Activated T-helper 2 cell treated with anti-CD3 and anti-CD28 coated beads, Interferon-gamma antibody, Interleukin-2, Interleukin-4, amounts not matched to agents 10 μg/mL and 5 μg/mL and 100 μg/mL, durations not matched to agents 14 hours and 24 hours and 36 hours (primary cell): Measurements from ENCODE around the gene SMLR1. TPM values are rescaled to one million over a fixed set of nuclear protein-coding genes. Genes with fewer than 3 reads are reported as not detected.

Experiments used
- DNase-seq: peaks from one replicate; pipeline ENCODE4 v3.0.0; 2021; ENCODE audit warnings: low spot score
- H3K27ac Mint-ChIP-seq: one replicate; pipeline ENCODE4 v1.8.0; 2021; ENCODE audit warnings: mixed read lengths
- H3K27me3 Mint-ChIP-seq: one replicate; pipeline ENCODE4 v1.8.0; 2021; ENCODE audit warnings: low read depth, mixed read lengths
- H3K36me3 Mint-ChIP-seq: one replicate; pipeline ENCODE4 v1.8.0; 2021; ENCODE audit warnings: low read depth, mixed read lengths
- H3K4me1 Mint-ChIP-seq: one replicate; pipeline ENCODE4 v1.8.0; 2021; ENCODE audit warnings: low read depth, mixed read lengths
- H3K4me3 Mint-ChIP-seq: one replicate; pipeline ENCODE4 v1.8.0; 2021; ENCODE audit warnings: low read depth, mild to moderate bottlenecking, moderate library complexity, mixed read lengths
- H3K9me3 Mint-ChIP-seq: one replicate; pipeline ENCODE4 v1.8.0; 2021; ENCODE audit warnings: mixed read lengths
- intact Hi-C: fragments of 100-400 bp; cut with micrococcal nuclease; formaldehyde crosslinking; loops from one replicate; pipeline ENCODE4 v1.15.1; 2023
- total RNA-seq: library from RNA; stranded (reverse); gene quantifications from 2 replicates; pipeline ENCODE4 v1.2.3, GENCODE V29; 2022

The SMLR1 gene
- total RNA-seq: not detected in 2 replicates

DNA sequence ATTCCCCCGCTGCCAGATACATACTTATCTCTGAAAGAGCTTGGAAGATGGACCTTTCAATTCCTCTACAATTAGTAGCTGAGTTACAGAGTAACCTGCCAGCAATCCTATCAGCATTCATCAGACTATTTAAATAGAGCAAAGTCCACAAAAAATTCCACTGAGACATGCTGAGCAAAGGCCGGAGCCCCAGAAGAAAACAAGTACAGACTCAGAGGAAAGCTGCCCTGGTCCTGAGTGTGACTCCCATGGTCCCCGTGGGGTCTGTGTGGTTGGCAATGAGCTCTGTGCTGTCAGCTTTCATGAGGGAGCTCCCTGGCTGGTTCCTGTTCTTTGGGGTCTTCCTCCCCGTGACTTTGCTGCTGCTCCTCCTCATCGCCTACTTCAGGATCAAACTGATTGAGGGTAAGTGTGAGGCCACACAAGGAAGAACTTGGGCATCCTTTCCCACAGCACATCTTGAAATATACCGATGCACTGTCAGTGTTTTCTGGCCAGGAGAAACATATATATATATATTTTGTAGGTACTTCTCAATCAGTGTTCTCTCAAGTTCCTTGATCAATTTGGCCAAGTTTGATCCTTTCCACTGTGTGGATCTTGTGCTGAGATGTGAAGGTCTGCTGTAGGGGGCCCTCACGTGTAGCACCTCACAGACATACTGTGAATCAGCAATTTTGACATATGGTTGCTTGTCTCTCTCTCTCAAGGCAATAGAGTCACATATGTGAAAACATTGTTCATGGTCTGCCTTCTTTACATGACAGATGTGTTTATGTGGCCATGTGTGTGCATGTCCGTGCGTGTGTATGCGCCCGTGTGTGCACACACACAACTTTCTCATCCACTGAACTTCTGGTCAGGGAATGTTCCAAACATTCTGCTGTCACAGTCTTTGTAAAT lies at the start of gene SMLR1:
Gene SMLR1, plus strand, starts transcription at position 160 of the 903 bp plus-strand sequence. Its CDS starts 8 bp downstream, at position 168.
- Mint-ChIP-seq H3K27ac (no peak within 1 kb of the TSS), H3K4me1 (no peaks in the 10 kb centered on the region), H3K36me3 (no peaks in the 10 kb centered on the region), H3K27me3 (peaks cover 8% of the 10 kb centered on the region), H3K9me3 (no peaks in the 10 kb centered on the region), H3K4me3 (no peak within 1 kb of the TSS)
- no peak for DNase-seq
- intact Hi-C loops: no loop called here

DNA sequence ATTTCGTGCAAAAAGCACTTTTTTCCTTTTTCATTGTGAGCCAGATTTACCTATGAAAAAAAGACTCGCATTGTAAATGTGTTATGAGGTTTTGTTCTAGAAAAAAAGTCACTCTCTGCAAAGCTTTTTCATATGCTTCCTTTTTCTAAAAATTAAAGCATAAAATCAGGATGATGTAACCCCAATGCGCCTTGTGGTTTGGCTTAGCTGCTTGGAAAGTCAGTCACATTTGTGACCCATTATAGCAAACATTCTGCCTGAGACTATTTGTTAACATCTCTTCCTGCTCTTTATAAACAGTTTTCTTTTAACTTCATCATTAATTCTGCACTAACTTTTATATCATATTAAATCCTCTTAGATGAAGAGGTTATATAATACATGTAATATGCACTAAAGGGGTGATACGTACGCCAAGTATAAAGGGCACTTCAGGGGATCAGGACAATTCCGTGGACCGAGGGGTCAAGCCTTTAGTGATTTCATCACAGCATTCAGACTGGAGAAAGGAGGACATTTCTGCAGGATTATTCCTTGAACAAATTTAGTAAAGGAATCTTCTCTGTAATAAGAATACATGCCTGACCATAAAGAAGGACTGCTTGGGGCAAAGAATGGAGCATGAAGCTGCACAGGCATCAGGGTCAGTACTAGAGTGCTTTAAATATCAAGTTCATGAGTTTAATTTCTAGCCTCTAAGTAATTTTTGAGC lies 48.1 kb upstream of the SMLR1 start:
- no peak for DNase-seq
- peaks cover 12% of the 10 kb centered on the region for H3K9me3 Mint-ChIP-seq
- no peaks in the 10 kb centered on the region for H3K27me3 Mint-ChIP-seq
- peaks cover 34% of the 10 kb centered on the region for H3K4me1 Mint-ChIP-seq
- H3K36me3 Mint-ChIP-seq: no peaks in the 10 kb centered on the region
- no peak overlapping the region for H3K4me3 Mint-ChIP-seq
- H3K27ac Mint-ChIP-seq: no peak overlapping the region
- intact Hi-C loops: no loop called here

DNA sequence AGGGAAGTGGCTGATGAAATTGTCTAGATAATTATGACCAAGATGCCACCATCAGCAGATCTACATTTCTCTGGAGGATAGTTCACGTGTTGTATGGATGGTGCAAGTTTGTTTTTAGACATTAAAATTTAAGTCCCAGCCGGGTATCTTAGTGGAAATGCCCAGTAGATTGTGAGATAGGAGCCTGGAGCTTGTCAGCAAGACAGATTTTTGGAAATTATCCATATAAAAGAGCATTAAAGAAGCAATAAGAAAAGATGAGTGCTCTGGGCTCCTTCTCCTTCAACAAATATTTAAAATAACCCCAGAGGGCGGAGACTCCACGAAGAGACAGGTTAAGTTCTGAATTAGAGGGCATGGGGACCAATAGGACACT lies 47.6 kb upstream of the SMLR1 start:
- Mint-ChIP-seq H3K4me1 (peaks cover 34% of the 10 kb centered on the region), H3K4me3 (no peak overlapping the region), H3K9me3 (peaks cover 12% of the 10 kb centered on the region), H3K36me3 (no peaks in the 10 kb centered on the region), H3K27me3 (no peaks in the 10 kb centered on the region), H3K27ac (no peak overlapping the region)
- DNase-seq: no peak
- intact Hi-C loops: no loop called here

DNA sequence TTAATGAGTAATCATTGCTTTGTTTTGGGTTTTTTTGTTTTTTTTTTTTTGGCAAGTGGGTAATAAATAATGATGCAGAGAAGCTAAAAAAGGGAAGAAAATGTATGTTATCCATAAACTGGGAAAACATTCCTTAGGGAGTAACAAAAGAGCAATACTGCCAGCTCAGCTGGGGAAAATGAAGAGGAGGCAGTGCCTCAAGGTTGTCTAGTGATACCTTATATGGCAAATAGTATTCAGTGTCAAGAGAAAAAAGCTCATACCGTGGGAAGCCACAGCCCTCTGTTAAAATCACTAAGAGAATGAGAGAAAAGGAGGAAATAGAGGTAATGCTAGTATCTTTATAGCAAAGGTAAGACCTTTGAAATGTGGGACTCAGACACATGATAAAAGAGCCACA lies 47.1 kb upstream of the SMLR1 start:
- Mint-ChIP-seq H3K4me1 (peaks cover 34% of the 10 kb centered on the region), H3K36me3 (no peaks in the 10 kb centered on the region), H3K27ac (no peak overlapping the region), H3K4me3 (no peak overlapping the region), H3K27me3 (no peaks in the 10 kb centered on the region), H3K9me3 (peaks cover 12% of the 10 kb centered on the region)
- no peak for DNase-seq
- intact Hi-C loops: no loop called here

DNA sequence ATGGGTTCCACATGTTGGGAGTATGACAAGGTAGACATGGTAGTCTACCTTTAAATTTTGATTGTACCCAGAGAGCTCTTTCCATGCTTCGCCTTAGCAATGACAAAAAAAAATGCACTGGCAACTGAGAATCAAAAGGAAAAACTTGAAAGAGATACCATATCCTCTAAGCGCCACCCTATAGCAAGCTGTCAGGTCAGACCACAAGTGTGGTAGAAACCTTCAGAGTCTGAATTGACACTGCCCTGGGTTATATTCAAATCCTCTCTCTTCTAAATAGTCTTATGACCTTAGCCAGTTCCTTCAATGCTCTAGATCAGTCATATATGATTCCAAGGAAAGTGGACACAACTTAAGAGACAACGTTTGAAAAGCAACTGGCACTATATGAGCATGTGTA lies 45.6 kb upstream of the SMLR1 start:
- no peak for DNase-seq
- Mint-ChIP-seq H3K4me3 (no peak overlapping the region), H3K27me3 (no peaks in the 10 kb centered on the region), H3K4me1 (peaks cover 29% of the 10 kb centered on the region), H3K36me3 (no peaks in the 10 kb centered on the region), H3K27ac (no peak overlapping the region), H3K9me3 (peaks cover 15% of the 10 kb centered on the region)
- intact Hi-C loops: no loop called here

DNA sequence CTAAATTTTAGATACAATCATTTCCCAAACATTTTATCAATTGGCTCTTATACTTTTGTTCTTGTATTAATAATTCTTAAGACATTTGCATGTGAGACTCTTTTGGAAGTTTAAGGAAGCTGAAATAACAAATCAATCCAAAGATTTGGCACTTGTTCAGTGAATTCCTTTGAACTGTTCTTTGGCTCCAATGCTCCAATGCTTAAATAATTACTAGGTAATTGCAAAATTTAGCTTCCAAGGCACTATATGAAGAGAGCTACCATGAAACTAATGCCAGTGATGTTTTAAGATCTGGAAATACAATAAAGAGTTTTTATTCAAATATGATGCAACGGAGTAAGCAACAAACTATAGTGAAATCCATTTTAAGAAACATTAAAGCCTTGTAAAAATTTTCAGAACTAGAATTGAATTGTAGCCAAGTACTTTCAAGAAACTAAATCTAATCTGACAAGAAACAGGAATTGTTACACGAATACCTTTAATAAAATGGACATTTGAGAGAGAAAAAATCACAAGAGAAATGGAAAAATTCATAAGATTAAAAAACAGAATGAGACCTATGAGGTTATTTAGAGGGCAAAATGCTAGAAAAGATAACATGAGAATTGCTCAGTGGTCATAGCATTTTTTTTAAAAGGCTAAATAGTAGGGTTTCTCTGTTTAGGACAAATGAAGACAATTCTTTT lies 43.6 kb upstream of the SMLR1 start:
- Mint-ChIP-seq H3K4me3 (no peak overlapping the region), H3K27ac (no peak overlapping the region), H3K36me3 (no peaks in the 10 kb centered on the region), H3K4me1 (peaks cover 21% of the 10 kb centered on the region), H3K27me3 (no peaks in the 10 kb centered on the region), H3K9me3 (peaks cover 15% of the 10 kb centered on the region)
- intact Hi-C loops: no loop called here
- no peak for DNase-seq

DNA sequence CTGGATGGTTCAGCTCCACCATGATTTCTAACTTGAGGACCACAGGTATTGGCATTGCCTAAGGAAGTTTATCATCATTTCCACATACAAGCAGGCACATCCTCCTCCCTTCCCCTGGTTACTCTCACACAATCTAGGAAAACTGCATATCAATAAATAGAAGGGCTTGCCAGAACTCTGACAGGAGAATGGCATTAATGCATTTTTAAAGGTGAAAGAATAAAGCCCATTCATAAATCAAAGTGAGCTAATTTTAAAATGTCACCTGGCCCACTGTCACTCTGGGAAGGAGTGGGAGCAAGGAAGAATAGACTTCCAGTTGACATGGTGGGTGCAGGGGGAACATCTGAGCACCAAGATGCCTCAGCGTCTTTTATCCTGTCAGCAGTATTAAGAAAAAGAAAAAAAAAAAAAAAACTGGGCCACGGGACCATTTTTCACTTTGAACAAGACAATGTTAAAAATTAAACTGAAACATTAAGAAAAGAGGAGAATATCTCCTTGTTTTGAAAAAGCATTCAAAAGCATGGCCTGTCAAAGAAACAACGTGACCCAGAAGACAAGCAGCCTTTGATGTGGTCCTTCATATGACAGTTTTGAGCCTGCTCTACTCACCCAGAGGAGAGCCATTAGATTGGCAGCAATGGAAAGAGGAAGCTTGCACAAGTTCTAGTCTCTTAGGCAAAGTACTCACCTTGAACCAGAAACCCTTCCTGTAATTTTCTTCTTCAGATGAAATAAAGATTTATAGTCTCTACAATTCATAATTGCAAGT lies 39.3 kb upstream of the SMLR1 start:
- DNase-seq: no peak
- Mint-ChIP-seq H3K27ac (no peak overlapping the region), H3K4me1 (no peaks in the 10 kb centered on the region), H3K27me3 (no peaks in the 10 kb centered on the region), H3K9me3 (peaks cover 3% of the 10 kb centered on the region), H3K36me3 (no peaks in the 10 kb centered on the region), H3K4me3 (no peak overlapping the region)
- intact Hi-C loops: no loop called here

DNA sequence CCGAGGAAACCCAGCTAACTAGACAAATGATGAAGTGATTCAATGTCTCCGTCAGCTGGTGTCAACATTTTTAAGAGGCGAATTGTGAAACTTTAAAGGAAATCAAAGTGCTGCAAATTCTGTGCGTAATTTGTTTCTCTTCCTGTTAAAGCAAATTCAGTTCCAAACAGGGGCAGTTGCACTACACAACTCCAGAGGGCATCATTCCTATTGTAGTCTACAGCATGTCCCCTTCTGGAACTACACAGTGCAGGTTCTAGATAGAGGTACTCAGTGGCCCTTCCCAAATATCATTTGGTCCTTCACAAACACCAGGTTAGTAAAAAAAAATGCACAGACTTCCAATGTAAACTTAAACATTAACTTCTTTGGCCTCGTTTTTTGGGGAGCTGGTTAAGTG lies 38.3 kb upstream of the SMLR1 start:
- DNase-seq: no peak
- no peak overlapping the region for H3K4me3 Mint-ChIP-seq
- intact Hi-C loops: no loop called here
- H3K9me3 Mint-ChIP-seq: peaks cover 3% of the 10 kb centered on the region
- no peak overlapping the region for H3K27ac Mint-ChIP-seq
- H3K36me3 Mint-ChIP-seq: no peaks in the 10 kb centered on the region
- H3K4me1 Mint-ChIP-seq: no peaks in the 10 kb centered on the region
- H3K27me3 Mint-ChIP-seq: no peaks in the 10 kb centered on the region

DNA sequence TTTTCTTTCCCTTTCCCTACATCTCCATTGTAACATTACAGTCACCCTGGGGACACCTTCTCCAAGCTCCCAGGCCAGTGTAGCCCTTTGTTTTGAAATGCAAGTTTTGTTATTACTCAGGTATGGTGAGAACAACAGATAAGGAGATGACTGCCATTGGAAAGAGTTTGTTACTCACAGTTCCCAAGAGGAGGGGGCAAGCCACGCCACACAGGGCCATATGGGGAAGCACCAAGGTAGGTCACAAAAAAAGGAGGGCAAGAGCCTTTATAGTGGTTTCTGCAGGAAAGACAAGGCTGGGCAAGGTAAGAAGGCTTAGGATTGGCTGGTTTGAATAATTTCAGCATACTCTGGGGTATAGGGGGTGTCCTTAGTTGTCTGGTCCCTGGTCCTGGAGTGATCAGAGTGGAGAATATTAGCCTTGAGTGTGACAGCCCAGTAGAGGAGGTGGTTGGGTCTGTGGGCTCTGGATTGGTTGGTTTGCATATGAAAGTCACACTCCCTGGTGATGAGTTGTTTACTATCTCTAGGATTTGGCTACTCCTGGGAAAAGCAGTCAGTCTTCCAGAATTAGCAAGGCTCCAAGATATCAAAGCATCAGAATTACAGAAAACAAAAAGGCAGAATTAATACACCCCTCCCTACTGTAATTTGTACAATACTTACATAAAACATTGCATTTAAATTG lies 33.1 kb upstream of the SMLR1 start:
- Mint-ChIP-seq H3K27ac (no peak overlapping the region), H3K4me3 (no peak overlapping the region), H3K36me3 (no peaks in the 10 kb centered on the region), H3K4me1 (no peaks in the 10 kb centered on the region), H3K27me3 (no peaks in the 10 kb centered on the region), H3K9me3 (no peaks in the 10 kb centered on the region)
- intact Hi-C loops: no loop called here
- DNase-seq: no peak

DNA sequence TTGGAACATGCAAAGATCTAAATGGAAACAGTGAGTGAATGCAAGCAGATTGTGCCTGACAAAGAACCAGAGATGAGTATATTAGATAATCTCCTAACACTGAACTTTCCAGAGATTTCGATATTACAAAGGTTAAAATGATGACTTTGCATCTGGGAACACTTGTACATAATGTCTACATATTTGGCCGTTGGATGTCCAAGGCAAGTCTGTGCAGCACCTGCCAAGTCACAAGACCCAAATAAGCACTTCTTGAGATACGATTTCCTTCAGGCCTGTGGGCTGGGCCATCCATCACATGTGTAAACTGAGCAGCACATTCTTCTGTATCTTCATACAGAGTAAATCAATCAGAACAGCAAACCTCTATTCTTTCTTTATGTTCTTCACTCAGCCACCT lies 32.5 kb upstream of the SMLR1 start:
- H3K4me1 Mint-ChIP-seq: no peaks in the 10 kb centered on the region
- no peaks in the 10 kb centered on the region for H3K36me3 Mint-ChIP-seq
- DNase-seq: no peak
- H3K9me3 Mint-ChIP-seq: no peaks in the 10 kb centered on the region
- H3K27ac Mint-ChIP-seq: no peak overlapping the region
- no peaks in the 10 kb centered on the region for H3K27me3 Mint-ChIP-seq
- no peak overlapping the region for H3K4me3 Mint-ChIP-seq
- intact Hi-C loops: no loop called here

DNA sequence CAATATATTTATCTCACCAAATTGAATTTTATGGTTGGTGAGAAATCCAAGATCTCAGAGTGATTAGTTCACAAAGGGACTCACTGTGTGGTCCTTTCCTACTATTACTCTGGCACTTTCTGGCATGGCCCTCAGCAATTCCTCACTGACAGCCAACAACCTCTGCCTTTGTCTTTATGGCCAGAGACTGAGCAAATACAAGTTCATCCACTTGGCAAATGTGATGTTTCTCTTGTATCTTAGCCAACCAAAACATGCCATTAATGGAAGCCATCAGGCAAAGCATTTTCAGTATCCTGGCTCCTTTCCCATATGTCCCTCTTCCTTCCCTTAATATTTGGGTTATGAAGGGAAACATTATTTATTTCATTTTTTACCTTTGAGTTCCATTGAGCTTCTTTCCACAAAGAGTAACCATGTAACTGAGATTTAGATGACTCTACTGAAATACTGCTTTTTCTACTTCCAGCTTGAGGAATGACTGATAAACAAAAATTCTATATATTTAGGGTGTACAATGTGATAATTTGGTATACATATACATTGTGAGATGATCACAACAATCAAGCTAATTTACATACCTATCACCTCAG lies 30.8 kb upstream of the SMLR1 start:
- no peaks in the 10 kb centered on the region for H3K36me3 Mint-ChIP-seq
- no peak overlapping the region for H3K27ac Mint-ChIP-seq
- no peaks in the 10 kb centered on the region for H3K4me1 Mint-ChIP-seq
- H3K27me3 Mint-ChIP-seq: no peaks in the 10 kb centered on the region
- no peak for DNase-seq
- H3K9me3 Mint-ChIP-seq: no peaks in the 10 kb centered on the region
- intact Hi-C loops: no loop called here
- no peak overlapping the region for H3K4me3 Mint-ChIP-seq

DNA sequence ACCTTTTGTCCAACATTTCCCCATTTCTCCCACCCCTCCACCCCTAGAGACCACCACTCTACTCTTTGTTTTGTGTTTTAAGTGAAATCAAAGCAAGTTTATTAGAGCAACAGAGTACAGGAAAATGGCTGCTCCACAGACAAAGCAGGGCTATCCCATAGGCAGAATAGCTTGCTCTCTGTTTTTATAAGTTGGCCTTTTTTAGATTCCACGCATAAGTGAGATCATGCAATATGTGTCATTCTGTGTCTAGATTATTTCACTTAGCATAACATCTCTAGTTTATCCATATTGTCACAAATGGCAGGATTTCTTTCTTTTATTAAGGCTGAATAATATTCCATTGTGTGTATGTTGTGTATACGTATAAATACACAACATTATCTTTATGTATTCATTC lies 30.1 kb upstream of the SMLR1 start:
- Mint-ChIP-seq H3K27ac (no peak overlapping the region), H3K36me3 (no peaks in the 10 kb centered on the region), H3K27me3 (no peaks in the 10 kb centered on the region), H3K4me3 (no peak overlapping the region), H3K4me1 (no peaks in the 10 kb centered on the region), H3K9me3 (no peaks in the 10 kb centered on the region)
- intact Hi-C loops: no loop called here
- no peak for DNase-seq
